OCI-LY3 (cell line): ENCODE results near the gene NCKAP5.
A peak's percentile ranks its signal among the peaks of the same experiment; 100 is the strongest.
"Not testable (repeated sequence)": the region's sequence is repeated elsewhere in the genome, so short reads cannot be mapped to it uniquely, and the experiment has no call there.

Experiments used
- CTCF ChIP-seq: fragments of 200-600, 300-600 bp; sonication (generic); IDR thresholded peaks from 2 replicates; pipeline ENCODE4 v1.5.1; 2014; ENCODE audit warnings: antibody characterized with exemption, low read length, low read depth
- EZH2phosphoT487 ChIP-seq: fragments of 200-600 bp; shearing (Covaris generic); IDR thresholded peaks from 2 replicates; pipeline ENCODE4 v1.6.1; 2018; ENCODE audit warnings: antibody characterized with exemption, mixed run types, low read depth

GRCh38 chr2:133519677-133520076 is 48.6 kb downstream of the NCKAP5 start:
- peak; percentile 37 for TF ChIP-seq CTCF
- TF ChIP-seq EZH2phosphoT487 = not testable (repeated sequence)
